Bronchial epithelial cell (primary cell): ENCODE results near the gene TMTC4. TPM values are rescaled to one million over a fixed set of nuclear protein-coding genes. Genes with fewer than 3 reads are reported as not detected.

Source experiments
- DNase-seq: peaks from one replicate; pipeline ENCODE4 v3.0.0-alpha.2; 2010; ENCODE audit warnings: low read depth
- FAIRE-seq: peaks from 2 replicates; lab custom pipeline; 2011; peaks lifted over from hg19 to GRCh38; lab: Jason Lieb, UNC
- H3K27me3 ChIP-seq: 2 replicates; pipeline ENCODE4 v1.5.1; 2011; ENCODE audit warnings: low read length; ENCODE audit not compliant: control insufficient read depth, insufficient read depth
- H3K36me3 ChIP-seq: 2 replicates; pipeline ENCODE4 v1.5.1; 2011; ENCODE audit warnings: low read length; ENCODE audit not compliant: control insufficient read depth, insufficient read depth
- H3K4me3 ChIP-seq: 2 replicates; pipeline ENCODE4 v1.5.1; 2011; ENCODE audit warnings: mild to moderate bottlenecking, low read depth, low read length, control low read depth
- total RNA-seq: library from RNA; depleted of rRNA; stranded (reverse); fragments of >200 nt; gene quantifications from 2 replicates; pipeline ENCODE4 v1.2.1, GENCODE V29; 2014
- TF ChIP-seq, protein P1 (sequence below): IDR thresholded peaks from 2 replicates; pipeline ENCODE4 v1.5.1; 2011; ENCODE audit warnings: mild to moderate bottlenecking, moderate library complexity, low read length, control low read depth, inconsistent platforms; ENCODE audit not compliant: insufficient read depth, severe bottlenecking

TMTC4 gene
- total RNA-seq, 1 donor from 2014 or later, result 17.1 TPM

- no peak overlapping the region for H3K4me3 ChIP-seq
- H3K36me3 ChIP-seq, result no peaks in the 10 kb centered on the region
- FAIRE-seq (no peak), DNase-seq (no peak)
- TF ChIP-seq, protein P1, sequence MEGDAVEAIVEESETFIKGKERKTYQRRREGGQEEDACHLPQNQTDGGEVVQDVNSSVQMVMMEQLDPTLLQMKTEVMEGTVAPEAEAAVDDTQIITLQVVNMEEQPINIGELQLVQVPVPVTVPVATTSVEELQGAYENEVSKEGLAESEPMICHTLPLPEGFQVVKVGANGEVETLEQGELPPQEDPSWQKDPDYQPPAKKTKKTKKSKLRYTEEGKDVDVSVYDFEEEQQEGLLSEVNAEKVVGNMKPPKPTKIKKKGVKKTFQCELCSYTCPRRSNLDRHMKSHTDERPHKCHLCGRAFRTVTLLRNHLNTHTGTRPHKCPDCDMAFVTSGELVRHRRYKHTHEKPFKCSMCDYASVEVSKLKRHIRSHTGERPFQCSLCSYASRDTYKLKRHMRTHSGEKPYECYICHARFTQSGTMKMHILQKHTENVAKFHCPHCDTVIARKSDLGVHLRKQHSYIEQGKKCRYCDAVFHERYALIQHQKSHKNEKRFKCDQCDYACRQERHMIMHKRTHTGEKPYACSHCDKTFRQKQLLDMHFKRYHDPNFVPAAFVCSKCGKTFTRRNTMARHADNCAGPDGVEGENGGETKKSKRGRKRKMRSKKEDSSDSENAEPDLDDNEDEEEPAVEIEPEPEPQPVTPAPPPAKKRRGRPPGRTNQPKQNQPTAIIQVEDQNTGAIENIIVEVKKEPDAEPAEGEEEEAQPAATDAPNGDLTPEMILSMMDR, result no peak
- H3K27me3 ChIP-seq, result no peaks in the 10 kb centered on the region
Observed at GRCh38 chr13:100561599-100562204, 112.9 kb downstream of the TMTC4 start.

GRCh38 chr13:100561158-100561499 is 113.5 kb downstream of the TMTC4 start:
- TF ChIP-seq, protein P1, result no peak
- FAIRE-seq (no peak), DNase-seq (no peak)
- Histone ChIP-seq H3K4me3 (no peak overlapping the region), H3K36me3 (no peaks in the 10 kb centered on the region), H3K27me3 (no peaks in the 10 kb centered on the region)

DNA sequence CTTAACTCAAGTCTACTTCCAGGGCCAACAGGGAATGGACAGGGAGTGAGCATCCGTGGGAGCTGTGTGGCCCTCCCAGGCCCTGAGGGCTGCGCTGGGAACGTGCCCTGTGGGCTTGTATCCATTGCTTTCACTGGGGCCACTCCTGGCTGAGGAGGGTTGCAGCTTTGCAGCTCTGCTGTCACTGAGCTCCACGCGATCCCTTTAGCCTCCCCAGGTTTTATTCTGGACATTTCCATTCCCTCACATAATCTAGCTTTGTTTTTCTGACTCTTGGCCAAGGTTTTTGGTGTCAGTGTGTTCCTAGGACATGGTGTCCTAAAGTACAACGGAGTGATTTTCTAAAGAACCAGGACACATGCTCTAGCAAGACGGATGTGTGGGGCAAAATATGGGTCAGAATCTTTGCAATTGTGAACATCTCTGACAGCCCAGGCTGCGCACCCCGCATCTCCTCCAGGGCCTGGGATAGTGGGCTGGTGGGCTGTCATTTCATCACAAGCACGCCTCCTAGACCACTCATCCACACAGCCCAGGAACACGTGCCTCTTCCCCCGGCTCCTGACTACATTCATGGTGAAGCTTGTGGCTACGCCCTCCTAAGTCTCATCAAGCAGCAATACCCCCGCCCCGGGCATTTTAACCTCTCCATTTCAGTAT is 114.0 kb downstream of the TMTC4 start:
- no peak overlapping the region for H3K4me3 ChIP-seq
- H3K36me3 ChIP-seq, result no peaks in the 10 kb centered on the region
- H3K27me3 ChIP-seq, result no peaks in the 10 kb centered on the region
- FAIRE-seq (peak; percentile 13), DNase-seq (no peak)
- TF ChIP-seq, protein P1, result no peak

GRCh38 chr13:100559886-100560285 is 114.7 kb downstream of the TMTC4 start:
- FAIRE-seq, result no peak
- TF ChIP-seq, protein P1, result no peak
- no peak for DNase-seq
- no peaks in the 10 kb centered on the region for H3K27me3 ChIP-seq
- H3K4me3 ChIP-seq, result no peak overlapping the region
- no peaks in the 10 kb centered on the region for H3K36me3 ChIP-seq

Other genes starting within 250 kb of the TMTC4 start
- 5.5 and 9.0 TPM in 2 replicates for gene GGACT, start 86.0 kb downstream of the TMTC4 start, total RNA-seq